ENCODE results near the gene TOX2.

TOX2 gene

GRCh38 chr20:43916073-43916880, 1.6 kb downstream of the TOX2 start:
- no peak for DNase-seq

GRCh38 chr20:43916881-43917371, 2.3 kb downstream of the TOX2 start:
- no peak for DNase-seq

- DNase-seq: no peak
Measured at GRCh38 chr20:43917380-43917779, 2.7 kb downstream of the TOX2 start.

- DNase-seq: no peak
Measured at GRCh38 chr20:43919686-43920403, 5.2 kb downstream of the TOX2 start.

GRCh38 chr20:43920797-43921196, 6.1 kb downstream of the TOX2 start:
- DNase-seq: no peak

GRCh38 chr20:43921227-43921780, 6.7 kb downstream of the TOX2 start:
- DNase-seq: no peak

GRCh38 chr20:43922614-43923013, 8.0 kb downstream of the TOX2 start:
- DNase-seq: no peak

- no peak for DNase-seq
Measured at GRCh38 chr20:43923322-43923721, 8.7 kb downstream of the TOX2 start.

- no peak for DNase-seq
Measured at GRCh38 chr20:43923917-43924316, 9.3 kb downstream of the TOX2 start.

- DNase-seq: no peak
Measured at GRCh38 chr20:43925215-43925614, 10.6 kb downstream of the TOX2 start.

GRCh38 chr20:43925801-43926200, 11.1 kb downstream of the TOX2 start:
- no peak for DNase-seq

- DNase-seq: no peak
Measured at GRCh38 chr20:43926287-43927050, 11.8 kb downstream of the TOX2 start.

GRCh38 chr20:43931976-43932375, 17.3 kb downstream of the TOX2 start:
- no peak for DNase-seq

- no peak for DNase-seq
Measured at GRCh38 chr20:43934833-43935232, 20.2 kb downstream of the TOX2 start.

GRCh38 chr20:43936104-43936770, 21.6 kb downstream of the TOX2 start:
- DNase-seq: no peak

- DNase-seq: no peak
Measured at GRCh38 chr20:43936805-43937204, 22.2 kb downstream of the TOX2 start.

GRCh38 chr20:43937591-43937990, 22.9 kb downstream of the TOX2 start:
- no peak for DNase-seq

- DNase-seq: no peak
Measured at GRCh38 chr20:43938017-43938655, 23.5 kb downstream of the TOX2 start.

GRCh38 chr20:43938932-43939761, 24.5 kb downstream of the TOX2 start:
- peak; percentile 99 for DNase-seq

GRCh38 chr20:43939762-43940121, 25.1 kb downstream of the TOX2 start:
- DNase-seq: no peak
